Left colon (tissue), 2 donors: ENCODE data around the gene MED10. TPM values are rescaled to one million over a fixed set of nuclear protein-coding genes. Genes with fewer than 3 reads are reported as not detected.
"Not testable (repeated sequence)": the region's sequence is repeated elsewhere in the genome, so short reads cannot be mapped to it uniquely, and the experiment has no call there.

ENCODE experiments used
- ATAC-seq: fragments of 200-7000 bp; cut with Tn5 transposase; one replicate; pipeline ENCODE4 v1.9.1; 2020; ENCODE audit warnings: mild to moderate bottlenecking, moderate library complexity
- DNase-seq, 2 donors: peaks; one replicate each; pipeline ENCODE4 v3.0.0-alpha.2; 2020
- intact Hi-C, 2 donors: fragments of 100-400 bp; cut with DNase I in 1 of 2; cut with micrococcal nuclease in 1 of 2; formaldehyde crosslinking; loops; one replicate each; pipeline versions ENCODE4 v1.11.2 to v1.14.0; 2022; cut with DNase I, micrococcal nuclease
- total RNA-seq, 2 donors: library from RNA; stranded (reverse); fragmentation: NEBNext Ultra II Directional; extraction: Animal tissue kit (Norgen Biotek cat#: 25700); gene quantifications; one replicate each; pipeline ENCODE4 v1.2.1, GENCODE V29; 2021
- donor health status: DM: no; HTN: no; CAD: no.
- donor health status: DM: yes; HTN: yes; CAD: no.

MED10 gene
- total RNA-seq, 2 donors from 2014 or later, result 23.9 to 30.0 TPM

GRCh38 chr5:6379246-6379645 lies 899 bp upstream of the MED10 start:
- no peak for ATAC-seq
- intact Hi-C loops, result no loop called here
- DNase-seq, result no peak

- intact Hi-C loops, result no loop called here
- ATAC-seq, result no peak
- no peak for DNase-seq
Observed at GRCh38 chr5:6378766-6379103, 388 bp upstream of the MED10 start.

- DNase-seq (no peak), ATAC-seq (no peak)
- intact Hi-C loops, result no loop called here
Observed at GRCh38 chr5:6377582-6377904, 804 bp downstream of the MED10 start.

GRCh38 chr5:6376974-6377520 lies 1.3 kb downstream of the MED10 start:
- DNase-seq, result no peak
- intact Hi-C loops, result no loop called here

GRCh38 chr5:6373081-6373846 lies 5.1 kb downstream of the MED10 start:
- DNase-seq (no peak), ATAC-seq (no peak)
- intact Hi-C loops, result no loop called here

More at GRCh38 chr5:6376974-6377520, 1.3 kb downstream of the MED10 start:
- no peak for ATAC-seq

- intact Hi-C loops, result no loop called here
- ATAC-seq (no peak), DNase-seq (no peak)
Observed at GRCh38 chr5:6372251-6373080, 5.9 kb downstream of the MED10 start.

- intact Hi-C loops, result no loop called here
- DNase-seq, result no peak
- ATAC-seq, result no peak
Observed at GRCh38 chr5:6371079-6371810, 7.1 kb downstream of the MED10 start.

- DNase-seq, result no peak
- intact Hi-C loops, result no loop called here
- ATAC-seq, result no peak
Observed at GRCh38 chr5:6370580-6370979, 7.8 kb downstream of the MED10 start.

GRCh38 chr5:6365977-6366590 lies 12.3 kb downstream of the MED10 start:
- no peak for ATAC-seq
- no peak for DNase-seq
- intact Hi-C loops, result no loop called here

GRCh38 chr5:6365142-6365976 lies 13.0 kb downstream of the MED10 start:
- ATAC-seq (no peak), DNase-seq (no peak)
- intact Hi-C loops, result no loop called here

- ATAC-seq, intact Hi-C loops, DNase-seq: not testable (repeated sequence)
Observed at GRCh38 chr5:6363454-6364011, 14.8 kb downstream of the MED10 start.

GRCh38 chr5:6362846-6363245 lies 15.5 kb downstream of the MED10 start:
- no peak for ATAC-seq
- intact Hi-C loops, result no loop called here
- no peak for DNase-seq

GRCh38 chr5:6361101-6361500 lies 17.2 kb downstream of the MED10 start:
- intact Hi-C loops, result no loop called here

GRCh38 chr5:6360323-6361072 lies 17.8 kb downstream of the MED10 start:
- no peak for DNase-seq
- ATAC-seq, result no peak
- intact Hi-C loops, result no loop called here

More at GRCh38 chr5:6361101-6361500, 17.2 kb downstream of the MED10 start:
- ATAC-seq, result no peak
- DNase-seq, result no peak

- DNase-seq (no peak), ATAC-seq (no peak)
- intact Hi-C loops, result no loop called here
Observed at GRCh38 chr5:6359555-6360322, 18.6 kb downstream of the MED10 start.

- no peak for DNase-seq
- intact Hi-C loops, result no loop called here
- ATAC-seq, result no peak
Observed at GRCh38 chr5:6358434-6358820, 19.9 kb downstream of the MED10 start.
